ENCODE data around the gene PDCL2. TPM values are rescaled to one million over a fixed set of nuclear protein-coding genes. Genes with fewer than 3 reads are reported as not detected.

PDCL2 gene
- polyA plus RNA-seq, 1 donor from 2014 or later: not detected

GRCh38 chr4:55609393-55609866 is 17.4 kb upstream of the PDCL2 start:
- Histone ChIP-seq H3K27ac (ENCODE audit: low read length) (no peak overlapping the region), H3K9me3 (ENCODE audit: low read length) (no peaks in the 10 kb centered on the region), H3K27me3 (ENCODE audit: insufficient read depth, low read depth, low read length) (no peaks in the 10 kb centered on the region), H3K4me2 (ENCODE audit: low read length) (no peak overlapping the region), H3K4me3 (ENCODE audit: low read length) (no peak overlapping the region), H3K79me2 (replicated peaks; ENCODE audit: insufficient read depth, low read length) (no peaks in the 10 kb centered on the region), H3F3A (ENCODE audit: insufficient read depth, low read length, poor library complexity, severe bottlenecking) (no peaks in the 10 kb centered on the region), H3K36me3 (ENCODE audit: insufficient read depth, low read length) (no peaks in the 10 kb centered on the region), H3K9me2 (ENCODE audit: insufficient read depth, low read length) (no peaks in the 10 kb centered on the region), H4K20me1 (ENCODE audit: insufficient read depth) (no peaks in the 10 kb centered on the region), H2AFZ (ENCODE audit: low read depth, low read length) (no peak overlapping the region), H3K9ac (ENCODE audit: low read length) (no peak overlapping the region)
- no peak for TF ChIP-seq EZH2 (IDR thresholded peaks at IDR 0.05; ENCODE audit: borderline replicate concordance, insufficient read depth, low read length, poor library complexity, severe bottlenecking)
- TF ChIP-seq CTCF (IDR thresholded peaks at IDR 0.05; ENCODE audit: poor library complexity, severe bottlenecking): no peak
- TF ChIP-seq MXI1 (conservative IDR thresholded peaks at IDR 0.05; ENCODE audit: poor library complexity, severe bottlenecking): no peak
- no peak for TF ChIP-seq POLR2AphosphoS5 (IDR thresholded peaks at IDR 0.05)
- TF ChIP-seq TAF1 (IDR thresholded peaks at IDR 0.05; ENCODE audit: low read depth): no peak
- TF ChIP-seq SMC3 (conservative IDR thresholded peaks at IDR 0.05; ENCODE audit: poor library complexity): no peak
- no peak for TF ChIP-seq REST (IDR thresholded peaks at IDR 0.05; ENCODE audit: borderline replicate concordance)
- no peak for TF ChIP-seq EP300 (conservative IDR thresholded peaks at IDR 0.05; ENCODE audit: poor library complexity, severe bottlenecking)
- TF ChIP-seq RAD21 (conservative IDR thresholded peaks at IDR 0.05): no peak

- H3K4me2 ChIP-seq (ENCODE audit: low read length): no peak overlapping the region
- H3F3A ChIP-seq (ENCODE audit: insufficient read depth, low read length, poor library complexity, severe bottlenecking): no peaks in the 10 kb centered on the region
- H3K27ac ChIP-seq (ENCODE audit: low read length): no peak overlapping the region
- no peaks in the 10 kb centered on the region for H3K79me2 ChIP-seq (replicated peaks; ENCODE audit: insufficient read depth, low read length)
- no peak overlapping the region for H2AFZ ChIP-seq (ENCODE audit: low read depth, low read length)
- no peaks in the 10 kb centered on the region for H3K9me2 ChIP-seq (ENCODE audit: insufficient read depth, low read length)
- H3K27me3 ChIP-seq (ENCODE audit: insufficient read depth, low read depth, low read length): no peaks in the 10 kb centered on the region
- H3K9me3 ChIP-seq (ENCODE audit: low read length): no peaks in the 10 kb centered on the region
- no peaks in the 10 kb centered on the region for H3K36me3 ChIP-seq (ENCODE audit: insufficient read depth, low read length)
- no peak for TF ChIP-seq SMC3 (conservative IDR thresholded peaks at IDR 0.05; ENCODE audit: poor library complexity)
- TF ChIP-seq CTCF (IDR thresholded peaks at IDR 0.05; ENCODE audit: poor library complexity, severe bottlenecking): no peak
- TF ChIP-seq REST (IDR thresholded peaks at IDR 0.05; ENCODE audit: borderline replicate concordance): no peak
- no peak for TF ChIP-seq MXI1 (conservative IDR thresholded peaks at IDR 0.05; ENCODE audit: poor library complexity, severe bottlenecking)
- no peak for TF ChIP-seq RAD21 (conservative IDR thresholded peaks at IDR 0.05)
- no peak for TF ChIP-seq TAF1 (IDR thresholded peaks at IDR 0.05; ENCODE audit: low read depth)
- TF ChIP-seq POLR2AphosphoS5 (IDR thresholded peaks at IDR 0.05): no peak
- TF ChIP-seq EZH2 (IDR thresholded peaks at IDR 0.05; ENCODE audit: borderline replicate concordance, insufficient read depth, low read length, poor library complexity, severe bottlenecking): no peak
- no peak for TF ChIP-seq EP300 (conservative IDR thresholded peaks at IDR 0.05; ENCODE audit: poor library complexity, severe bottlenecking)
- H4K20me1 ChIP-seq (ENCODE audit: insufficient read depth): no peaks in the 10 kb centered on the region
- no peak overlapping the region for H3K4me3 ChIP-seq (ENCODE audit: low read length)
- no peak overlapping the region for H3K9ac ChIP-seq (ENCODE audit: low read length)
These were observed 16.5 kb upstream of the PDCL2 start for GRCh38 chr4:55608591-55608990.

All from neural cell (in vitro differentiated cells).